DND-41 (cell line): ENCODE measurements around the gene C1QL2.

Source experiments
- ATAC-seq: fragments of 200-7000 bp; cut with Tn5 transposase; 3 replicates; pipeline ENCODE4 v1.9.1; 2021; ENCODE audit warnings: low read depth; ENCODE audit not compliant: insufficient read depth
- DNase-seq: peaks from one replicate; pipeline ENCODE4 v3.0.0-alpha.2; 2020
- H2AFZ ChIP-seq: 2 replicates; pipeline ENCODE4 v1.6.0; 2012; ENCODE audit warnings: low read depth, low read length
- H3K27ac ChIP-seq: 2 replicates; pipeline ENCODE4 v1.5.1; 2012; ENCODE audit warnings: low read length, inconsistent platforms
- H3K27me3 ChIP-seq: fragments of 200-600 bp; sonication (generic); 2 replicates; pipeline ENCODE4 v1.6.0; 2012; ENCODE audit warnings: low read length, mild to moderate bottlenecking, inconsistent platforms; ENCODE audit not compliant: insufficient read depth, poor library complexity
- H3K36me3 ChIP-seq: 2 replicates; pipeline ENCODE4 v1.5.1; 2012; ENCODE audit warnings: low read length, inconsistent platforms; ENCODE audit not compliant: insufficient read depth
- H3K4me1 ChIP-seq: 2 replicates; pipeline ENCODE4 v1.5.1; 2012; ENCODE audit warnings: mild to moderate bottlenecking, low read length; ENCODE audit not compliant: insufficient read depth
- H3K4me2 ChIP-seq: 2 replicates; pipeline ENCODE4 v1.6.0; 2012; ENCODE audit warnings: mild to moderate bottlenecking, moderate library complexity, low read length, inconsistent platforms; ENCODE audit not compliant: insufficient read depth
- H3K4me3 ChIP-seq, 2 experiments: fragments of 200-600 bp in 1 of 2; shearing (Covaris generic) in 1 of 2; 2 replicates each; pipeline ENCODE4 v1.5.1; 2012 to 2016; ENCODE audit warnings: inconsistent platforms in 2 of 2, low read length in 2 of 2, mild to moderate bottlenecking in 2 of 2, low read depth in 1 of 2, moderate library complexity in 1 of 2
- H3K79me2 ChIP-seq: 2 replicates; pipeline ENCODE4 v1.6.0; 2012; ENCODE audit warnings: low read length, inconsistent platforms; ENCODE audit not compliant: insufficient read depth
- H3K9ac ChIP-seq: 2 replicates; pipeline ENCODE4 v1.6.0; 2012; ENCODE audit warnings: low read depth, mild to moderate bottlenecking, inconsistent platforms, low read length, moderate library complexity
- H3K9me3 ChIP-seq: 2 replicates; pipeline ENCODE4 v1.5.1; 2012; ENCODE audit warnings: low read length, moderate library complexity, mild to moderate bottlenecking, inconsistent platforms; ENCODE audit not compliant: insufficient read depth, severe bottlenecking
- H4K20me1 ChIP-seq: 2 replicates; pipeline ENCODE4 v1.6.0; 2012; ENCODE audit warnings: low read length; ENCODE audit not compliant: insufficient read depth
- EZH2 ChIP-seq: IDR thresholded peaks from 3 replicates; pipeline ENCODE4 v1.6.1; 2012; ENCODE audit warnings: borderline replicate concordance, low read depth, mild to moderate bottlenecking, moderate library complexity, low read length, inconsistent platforms; ENCODE audit not compliant: severe bottlenecking
- TF ChIP-seq, protein P1 (sequence below): IDR thresholded peaks from 2 replicates; pipeline ENCODE4 v1.5.1; 2012; ENCODE audit warnings: borderline replicate concordance, low read length, moderate library complexity, mild to moderate bottlenecking; ENCODE audit not compliant: poor library complexity, severe bottlenecking; ENCODE audit errors: extremely low read depth

C1QL2 gene

DNA sequence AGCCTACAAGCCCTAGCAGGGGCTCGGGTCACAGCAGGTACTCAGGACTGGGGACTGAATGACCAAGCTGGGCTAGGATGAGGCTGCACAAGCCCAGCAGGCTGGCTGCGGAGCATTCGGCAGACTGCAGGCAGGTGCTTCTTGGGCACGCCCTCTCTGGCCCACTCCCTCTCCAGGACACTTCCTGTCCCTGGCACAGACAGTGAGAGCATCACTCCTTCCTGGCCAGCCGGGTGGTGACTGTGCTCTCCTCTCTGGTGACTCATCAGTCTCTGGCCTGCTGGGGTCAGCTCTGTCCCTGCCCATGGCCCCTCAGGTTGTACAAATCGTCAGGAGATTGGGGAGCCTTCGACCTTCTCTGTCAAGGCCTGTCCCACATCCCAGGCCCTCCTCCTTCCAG lies 22.5 kb downstream of the C1QL2 start:
- Histone ChIP-seq H3K4me2 (no peak overlapping the region), H3K9me3 (no peaks in the 10 kb centered on the region), H3K4me3 (no peak overlapping the region), H3K79me2 (no peaks in the 10 kb centered on the region), H3K4me1 (no peaks in the 10 kb centered on the region), H2AFZ (no peak overlapping the region), H4K20me1 (no peaks in the 10 kb centered on the region), H3K27me3 (peaks cover 10% of the 10 kb centered on the region), H3K27ac (no peak overlapping the region), H3K36me3 (no peaks in the 10 kb centered on the region), H3K9ac (no peak overlapping the region)
- no peak for ATAC-seq
- DNase-seq: no peak
- no peak for TF ChIP-seq EZH2
- TF ChIP-seq, protein P1, sequence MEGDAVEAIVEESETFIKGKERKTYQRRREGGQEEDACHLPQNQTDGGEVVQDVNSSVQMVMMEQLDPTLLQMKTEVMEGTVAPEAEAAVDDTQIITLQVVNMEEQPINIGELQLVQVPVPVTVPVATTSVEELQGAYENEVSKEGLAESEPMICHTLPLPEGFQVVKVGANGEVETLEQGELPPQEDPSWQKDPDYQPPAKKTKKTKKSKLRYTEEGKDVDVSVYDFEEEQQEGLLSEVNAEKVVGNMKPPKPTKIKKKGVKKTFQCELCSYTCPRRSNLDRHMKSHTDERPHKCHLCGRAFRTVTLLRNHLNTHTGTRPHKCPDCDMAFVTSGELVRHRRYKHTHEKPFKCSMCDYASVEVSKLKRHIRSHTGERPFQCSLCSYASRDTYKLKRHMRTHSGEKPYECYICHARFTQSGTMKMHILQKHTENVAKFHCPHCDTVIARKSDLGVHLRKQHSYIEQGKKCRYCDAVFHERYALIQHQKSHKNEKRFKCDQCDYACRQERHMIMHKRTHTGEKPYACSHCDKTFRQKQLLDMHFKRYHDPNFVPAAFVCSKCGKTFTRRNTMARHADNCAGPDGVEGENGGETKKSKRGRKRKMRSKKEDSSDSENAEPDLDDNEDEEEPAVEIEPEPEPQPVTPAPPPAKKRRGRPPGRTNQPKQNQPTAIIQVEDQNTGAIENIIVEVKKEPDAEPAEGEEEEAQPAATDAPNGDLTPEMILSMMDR: no peak

DNA sequence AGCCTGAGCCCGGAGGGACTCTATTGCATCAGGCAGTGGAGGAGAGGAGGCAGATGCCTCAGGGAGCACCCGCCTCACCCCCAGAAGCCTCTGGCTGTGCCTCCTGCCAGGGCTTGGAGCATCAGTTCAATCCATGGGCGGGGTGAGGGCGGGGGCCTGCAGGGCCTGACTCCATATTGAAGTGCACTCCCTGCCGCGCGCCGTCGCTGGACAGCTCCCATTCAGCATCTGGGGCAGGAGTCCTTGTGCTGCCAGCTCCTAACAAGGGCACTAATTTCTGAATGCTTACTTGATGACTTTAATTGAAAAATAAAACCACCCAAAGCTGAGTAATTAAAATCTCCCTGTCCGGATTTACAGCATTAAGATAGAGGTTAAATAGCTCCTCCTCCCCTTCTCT lies 23.8 kb downstream of the C1QL2 start:
- Histone ChIP-seq H3K4me3 (no peak overlapping the region), H3K9ac (no peak overlapping the region), H3K27ac (no peak overlapping the region), H3K4me1 (no peaks in the 10 kb centered on the region), H3K27me3 (peaks cover 13% of the 10 kb centered on the region), H2AFZ (no peak overlapping the region), H4K20me1 (no peaks in the 10 kb centered on the region), H3K36me3 (no peaks in the 10 kb centered on the region), H3K79me2 (no peaks in the 10 kb centered on the region), H3K9me3 (no peaks in the 10 kb centered on the region), H3K4me2 (no peak overlapping the region)
- no peak for DNase-seq
- no peak for ATAC-seq
- TF ChIP-seq, protein P1: no peak
- TF ChIP-seq EZH2: no peak

DNA sequence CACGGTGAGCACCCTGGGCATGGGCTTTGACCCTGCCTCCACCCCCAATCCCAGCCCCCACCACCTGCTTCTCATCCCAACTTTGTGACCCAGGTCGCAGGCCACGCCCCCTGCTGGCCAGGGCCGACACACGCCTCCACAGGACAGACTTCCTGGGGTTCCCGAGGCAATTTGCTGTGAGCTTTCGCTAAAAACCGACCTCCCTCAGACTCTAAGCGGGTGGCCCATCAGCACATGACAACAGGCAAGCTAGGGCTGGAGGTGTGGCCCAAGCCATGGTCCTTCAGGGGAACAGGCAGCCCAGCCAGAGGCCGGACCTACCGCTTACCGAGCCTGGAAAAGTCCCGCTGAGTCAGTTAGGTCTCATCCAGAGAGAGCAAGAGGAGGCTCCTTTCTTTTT lies 31.9 kb downstream of the C1QL2 start:
- no peak overlapping the region for H3K4me2 ChIP-seq
- H3K4me3 ChIP-seq: no peak overlapping the region
- no peak overlapping the region for H2AFZ ChIP-seq
- no peaks in the 10 kb centered on the region; the same call in 1 of the 2 replicates for H4K20me1 ChIP-seq
- H3K36me3 ChIP-seq: no peaks in the 10 kb centered on the region
- no peaks in the 10 kb centered on the region for H3K9me3 ChIP-seq
- no peaks in the 10 kb centered on the region for H3K4me1 ChIP-seq
- peak; percentile 44; the same call in 1 of the 3 replicates for ATAC-seq
- H3K79me2 ChIP-seq: no peaks in the 10 kb centered on the region
- peaks cover 3% of the 10 kb centered on the region for H3K27me3 ChIP-seq
- no peak overlapping the region for H3K27ac ChIP-seq
- peak; percentile 32 for DNase-seq
- TF ChIP-seq, protein P1: peak; percentile 69
- TF ChIP-seq EZH2: no peak
- H3K9ac ChIP-seq: no peak overlapping the region

DNA sequence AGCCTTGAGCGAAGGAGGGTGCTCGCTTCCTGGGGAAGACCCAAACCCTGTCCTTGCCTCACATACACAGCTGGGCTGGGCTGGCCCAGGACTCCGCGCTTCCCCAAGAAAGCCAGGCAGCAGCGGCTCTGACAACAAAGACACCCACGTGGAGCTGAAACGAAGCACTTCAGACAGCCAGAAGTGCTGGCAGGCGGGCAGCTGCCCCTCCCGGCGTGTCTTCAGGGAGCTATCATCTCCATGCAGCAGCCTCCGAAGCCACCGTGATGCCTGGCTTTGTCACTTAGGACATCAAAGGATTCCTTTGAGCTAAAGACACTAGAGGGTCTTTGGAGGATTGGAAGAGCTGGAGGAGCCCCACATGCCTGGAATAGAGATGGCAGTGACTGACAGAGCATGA lies 35.2 kb downstream of the C1QL2 start:
- H2AFZ ChIP-seq: no peak overlapping the region
- H3K36me3 ChIP-seq: no peaks in the 10 kb centered on the region

More for the DNA sequence above, 35.2 kb downstream of the C1QL2 start:
- no peaks in the 10 kb centered on the region for H3K27me3 ChIP-seq
- TF ChIP-seq, protein P1: no peak
- TF ChIP-seq EZH2: no peak
- H3K9me3 ChIP-seq: no peaks in the 10 kb centered on the region
- H3K9ac ChIP-seq: no peak overlapping the region
- no peaks in the 10 kb centered on the region for H3K79me2 ChIP-seq
- no peak overlapping the region for H3K4me3 ChIP-seq
- H4K20me1 ChIP-seq: no peaks in the 10 kb centered on the region; the same call in 1 of the 2 replicates
- no peak overlapping the region for H3K4me2 ChIP-seq
- DNase-seq: no peak
- H3K4me1 ChIP-seq: no peaks in the 10 kb centered on the region
- no peak overlapping the region for H3K27ac ChIP-seq
- ATAC-seq: no peak
